ENCODE measurements around the gene SUSD2.

The SUSD2 gene

GRCh38 chr22:24188705-24189248, 7.5 kb downstream of the SUSD2 start:
- no peak for DNase-seq (ENCODE audit: extremely low spot score)
- POLR2A ChIA-PET = no interaction called here
- CTCF ChIA-PET = interaction anchor here (0.6 to 1.7 kb wide), 7 partner anchors 12 to 274 kb away, joined by 3 to 8 read pairs (median 4); no protein-coding TSS in a partner anchor
- TF ChIP-seq LEF1 (IDR thresholded peaks at IDR 0.05; ENCODE audit: borderline replicate concordance) (no peak), L3MBTL2 (conservative IDR thresholded peaks at IDR 0.05) (no peak), SUZ12 (IDR thresholded peaks at IDR 0.05) (no peak)

GRCh38 chr22:24189249-24190158, 8.2 kb downstream of the SUSD2 start:
- POLR2A ChIA-PET = interaction anchor here (0.7 kb wide), 1 partner anchor 58 kb away, joined by 3 read pairs; no protein-coding TSS in a partner anchor
- peak; percentile 88 for DNase-seq (ENCODE audit: extremely low spot score)
- CTCF ChIA-PET = interaction anchor here (0.5 to 1.7 kb wide), 13 partner anchors 8 to 273 kb away, joined by 3 to 8 read pairs (median 3); partner anchors contain the start of gene SUSD2
- TF ChIP-seq ZNF384 (IDR thresholded peaks at IDR 0.05) (no peak), SUZ12 (IDR thresholded peaks at IDR 0.05) (no peak), HDGF (IDR thresholded peaks at IDR 0.05; ENCODE audit: borderline replicate concordance) (no peak), TARDBP (IDR thresholded peaks at IDR 0.05) (no peak), FOXM1 (IDR thresholded peaks at IDR 0.05; ENCODE audit: borderline replicate concordance) (no peak)

GRCh38 chr22:24190159-24190540, 8.9 kb downstream of the SUSD2 start:
- CTCF ChIA-PET = interaction anchor here (0.5 to 1.7 kb wide), 11 partner anchors 9 to 57 kb away, joined by 3 to 8 read pairs (median 3); partner anchors contain the start of gene SUSD2
- DNase-seq (ENCODE audit: extremely low spot score) = no peak
- POLR2A ChIA-PET = interaction anchor here (0.7 kb wide), 1 partner anchor 57 kb away, joined by 3 read pairs; no protein-coding TSS in a partner anchor
- no peak for TF ChIP-seq LEF1 (IDR thresholded peaks at IDR 0.05; ENCODE audit: borderline replicate concordance)
- TF ChIP-seq PKNOX1 (IDR thresholded peaks at IDR 0.05) = no peak
- no peak for TF ChIP-seq L3MBTL2 (conservative IDR thresholded peaks at IDR 0.05)
- TF ChIP-seq SUZ12 (IDR thresholded peaks at IDR 0.05) = no peak
- TF ChIP-seq NFRKB (IDR thresholded peaks at IDR 0.05) = no peak
- no peak for TF ChIP-seq FOXM1 (IDR thresholded peaks at IDR 0.05; ENCODE audit: borderline replicate concordance)
- TF ChIP-seq FOXA1 (IDR thresholded peaks at IDR 0.05) = no peak
- TF ChIP-seq CTBP1 (IDR thresholded peaks at IDR 0.05; ENCODE audit: borderline replicate concordance) = no peak
- TF ChIP-seq ARNT (IDR thresholded peaks at IDR 0.05) = no peak
- no peak for TF ChIP-seq ZNF384 (IDR thresholded peaks at IDR 0.05)
- TF ChIP-seq TARDBP (IDR thresholded peaks at IDR 0.05) = no peak
- no peak for TF ChIP-seq FOXK2 (IDR thresholded peaks at IDR 0.05)
- no peak for TF ChIP-seq SP1 (IDR thresholded peaks at IDR 0.05)
- no peak for TF ChIP-seq ELF4 (IDR thresholded peaks at IDR 0.05)
- no peak for TF ChIP-seq HDGF (IDR thresholded peaks at IDR 0.05; ENCODE audit: borderline replicate concordance)
- no peak for TF ChIP-seq BHLHE40 (IDR thresholded peaks at IDR 0.05; ENCODE audit: borderline replicate concordance)

- no peak for DNase-seq (ENCODE audit: extremely low spot score)
- POLR2A ChIA-PET = interaction anchor here (0.7 kb wide), 1 partner anchor 57 kb away, joined by 3 read pairs; no protein-coding TSS in a partner anchor
- TF ChIP-seq L3MBTL2 (conservative IDR thresholded peaks at IDR 0.05) = no peak
- TF ChIP-seq NFRKB (IDR thresholded peaks at IDR 0.05) = no peak
- TF ChIP-seq FOXM1 (IDR thresholded peaks at IDR 0.05; ENCODE audit: borderline replicate concordance) = no peak
- TF ChIP-seq TARDBP (IDR thresholded peaks at IDR 0.05) = no peak
- TF ChIP-seq FOXA1 (IDR thresholded peaks at IDR 0.05) = no peak
- CTCF ChIA-PET = interaction anchor here (0.6 to 1.7 kb wide), 11 partner anchors 10 to 337 kb away, joined by 3 to 8 read pairs (median 4); partner anchors contain the start of gene SUSD2
Observed at GRCh38 chr22:24190596-24191208, 9.4 kb downstream of the SUSD2 start.

- no peak for TF ChIP-seq CTBP1 (IDR thresholded peaks at IDR 0.05; ENCODE audit: borderline replicate concordance)
- TF ChIP-seq NFRKB (IDR thresholded peaks at IDR 0.05) = no peak
- TF ChIP-seq TARDBP (IDR thresholded peaks at IDR 0.05) = no peak
- TF ChIP-seq FOXK2 (IDR thresholded peaks at IDR 0.05) = no peak
- ChIA-PET CTCF (interaction anchor here (0.6 kb wide), 2 partner anchors 282 to 336 kb away, joined by 4 read pairs; no protein-coding TSS in a partner anchor), POLR2A (no interaction called here)
- no peak for DNase-seq (ENCODE audit: extremely low spot score)
Observed at GRCh38 chr22:24191381-24191841, 10.1 kb downstream of the SUSD2 start.

GRCh38 chr22:24191893-24192292, 10.6 kb downstream of the SUSD2 start:
- CTCF ChIA-PET = interaction anchor here (0.6 kb wide), 1 partner anchor 282 kb away, joined by 4 read pairs; no protein-coding TSS in a partner anchor
- DNase-seq (ENCODE audit: extremely low spot score) = no peak
- POLR2A ChIA-PET = no interaction called here
- TF ChIP-seq FOXA1 (IDR thresholded peaks at IDR 0.05) (no peak), BHLHE40 (IDR thresholded peaks at IDR 0.05; ENCODE audit: borderline replicate concordance) (no peak), CTBP1 (IDR thresholded peaks at IDR 0.05; ENCODE audit: borderline replicate concordance) (no peak), ZNF384 (IDR thresholded peaks at IDR 0.05) (no peak), TARDBP (IDR thresholded peaks at IDR 0.05) (no peak), HDGF (IDR thresholded peaks at IDR 0.05; ENCODE audit: borderline replicate concordance) (no peak), LEF1 (IDR thresholded peaks at IDR 0.05; ENCODE audit: borderline replicate concordance) (no peak), SP1 (IDR thresholded peaks at IDR 0.05) (no peak), FOXM1 (IDR thresholded peaks at IDR 0.05; ENCODE audit: borderline replicate concordance) (no peak), ELF4 (IDR thresholded peaks at IDR 0.05) (no peak), PKNOX1 (IDR thresholded peaks at IDR 0.05) (no peak), NFRKB (IDR thresholded peaks at IDR 0.05) (no peak), SUZ12 (IDR thresholded peaks at IDR 0.05) (no peak), FOXK2 (IDR thresholded peaks at IDR 0.05) (no peak), ARNT (IDR thresholded peaks at IDR 0.05) (no peak), L3MBTL2 (conservative IDR thresholded peaks at IDR 0.05) (no peak)
